IMR-90 (cell line): ENCODE results near the gene AIP. TPM values are rescaled to one million over a fixed set of nuclear protein-coding genes. Genes with fewer than 3 reads are reported as not detected.

Experiments
- ATAC-seq: fragments of 200-7000 bp; cut with Tn5 transposase; 2 replicates; pipeline ENCODE4 v1.9.1; 2020; ENCODE audit warnings: low read depth, mild to moderate bottlenecking, moderate library complexity
- BruUV-seq: library from RNA; stranded (reverse); fragments of 400-500 nt; replicated peaks from 2 replicates; lab custom pipeline; 2021; lab: Mats Ljungman, UMichigan
- CTCF ChIA-PET: fragments of 300-600 bp; formaldehyde crosslinking; extraction: SDS; loops from one replicate; lab custom pipeline; 2021; ENCODE audit warnings: antibody characterized with exemption; lab: Yijun Ruan, JAX
- POLR2A ChIA-PET: fragments of 300-600 bp; sonication (Branson Sonifier 250); formaldehyde crosslinking; loops from one replicate; lab custom pipeline; 2022; ENCODE audit warnings: antibody characterized with exemption; ENCODE audit not compliant: unreplicated experiment; lab: Charles Lee
- DNase-seq: peaks from one replicate; pipeline ENCODE4 v3.0.0; 2013
- H2AFZ ChIP-seq: replicated peaks from 2 replicates; pipeline ENCODE3; 2013; ENCODE audit warnings: low read length, mild to moderate bottlenecking; ENCODE audit not compliant: poor library complexity
- H2AK5ac ChIP-seq: 2 replicates; pipeline ENCODE4 v1.6.1; 2013; ENCODE audit warnings: low read depth, low read length, inconsistent platforms
- H2AK9ac ChIP-seq: replicated peaks from 2 replicates; pipeline ENCODE3; 2013; ENCODE audit warnings: mild to moderate bottlenecking, low read depth, low read length, moderate library complexity; ENCODE audit not compliant: poor library complexity
- H2BK120ac ChIP-seq: 2 replicates; pipeline ENCODE4 v1.6.1; 2013; ENCODE audit warnings: low read depth, low read length, inconsistent platforms
- H2BK15ac ChIP-seq: 3 replicates; pipeline ENCODE4 v1.6.1; 2013; ENCODE audit warnings: low read depth, low read length, inconsistent platforms
- H2BK20ac ChIP-seq: 2 replicates; pipeline ENCODE4 v1.6.1; 2013; ENCODE audit warnings: low read depth, mild to moderate bottlenecking, inconsistent platforms, low read length, moderate library complexity
- H2BK5ac ChIP-seq: 2 replicates; pipeline ENCODE4 v1.6.1; 2013; ENCODE audit warnings: mild to moderate bottlenecking, low read depth, low read length, inconsistent platforms; ENCODE audit not compliant: poor library complexity, severe bottlenecking
- H3K14ac ChIP-seq: replicated peaks from 2 replicates; pipeline ENCODE4 v1.6.1; 2013; ENCODE audit warnings: low read depth, low read length, inconsistent platforms
- H3K18ac ChIP-seq: 2 replicates; pipeline ENCODE4 v1.6.1; 2013; ENCODE audit warnings: low read depth, low read length, control low read depth
- H3K23ac ChIP-seq: 2 replicates; pipeline ENCODE4 v1.6.1; 2013; ENCODE audit warnings: low read depth, low read length, inconsistent platforms
- H3K27ac ChIP-seq: 2 replicates; pipeline ENCODE4 v1.5.1; 2013; ENCODE audit warnings: mild to moderate bottlenecking, control low read depth, low read length; ENCODE audit not compliant: insufficient read depth
- H3K27me3 ChIP-seq: 2 replicates; pipeline ENCODE4 v1.6.1; 2013; ENCODE audit warnings: low read length; ENCODE audit not compliant: control insufficient read depth, insufficient read depth
- H3K36me3 ChIP-seq: 2 replicates; pipeline ENCODE4 v1.6.1; 2013; ENCODE audit warnings: low read length, mixed read lengths; ENCODE audit not compliant: control insufficient read depth, insufficient read depth
- H3K4ac ChIP-seq: 2 replicates; pipeline ENCODE4 v1.6.1; 2013; ENCODE audit warnings: low read depth, low read length, inconsistent platforms
- H3K4me1 ChIP-seq: 2 replicates; pipeline ENCODE4 v1.6.1; 2013; ENCODE audit warnings: low read length, mixed read lengths; ENCODE audit not compliant: control insufficient read depth, insufficient read depth
- H3K4me2 ChIP-seq: 2 replicates; pipeline ENCODE4 v1.6.1; 2013; ENCODE audit warnings: low read depth, mild to moderate bottlenecking, control low read depth, low read length, moderate library complexity
- H3K4me3 ChIP-seq: 2 replicates; pipeline ENCODE4 v1.5.1; 2013; ENCODE audit warnings: low read depth, mild to moderate bottlenecking, control low read depth, low read length, moderate library complexity; ENCODE audit not compliant: insufficient read depth
- H3K56ac ChIP-seq: 2 replicates; pipeline ENCODE4 v1.6.1; 2013; ENCODE audit warnings: low read length, inconsistent platforms; ENCODE audit not compliant: insufficient read depth; ENCODE audit errors: extremely low read depth
- H3K79me1 ChIP-seq, 2 experiments: 2 replicates each; pipeline ENCODE4 v1.6.1; 2013; ENCODE audit warnings: low read length in 2 of 2, inconsistent platforms in 1 of 2, low read depth in 1 of 2
- H3K9ac ChIP-seq: 2 replicates; pipeline ENCODE4 v1.6.1; 2013; ENCODE audit warnings: low read depth, low read length, control low read depth
- H3K9me1 ChIP-seq: 2 replicates; pipeline ENCODE4 v1.6.1; 2013; ENCODE audit warnings: low read length, inconsistent platforms; ENCODE audit not compliant: insufficient read depth
- H3K9me3 ChIP-seq: 2 replicates; pipeline ENCODE4 v1.6.1; 2013; ENCODE audit warnings: low read length; ENCODE audit not compliant: control insufficient read depth, insufficient read depth
- H4K20me1 ChIP-seq: 2 replicates; pipeline ENCODE4 v1.6.1; 2013; ENCODE audit warnings: low read length, inconsistent platforms; ENCODE audit not compliant: insufficient read depth
- H4K5ac ChIP-seq: 2 replicates; pipeline ENCODE4 v1.6.1; 2013; ENCODE audit warnings: mild to moderate bottlenecking, low read depth, low read length, control low read depth
- H4K8ac ChIP-seq, 2 experiments: 2 replicates each; pipeline ENCODE4 v1.6.1; 2013; ENCODE audit warnings: low read depth in 2 of 2, low read length in 2 of 2, control low read depth in 1 of 2, inconsistent platforms in 1 of 2
- H4K91ac ChIP-seq: 2 replicates; pipeline ENCODE4 v1.6.1; 2013; ENCODE audit warnings: low read depth, low read length, inconsistent platforms; ENCODE audit not compliant: insufficient read depth
- CHD1 ChIP-seq: IDR thresholded peaks from 2 replicates; pipeline ENCODE4 v1.6.1; 2012; ENCODE audit warnings: low read depth, low read length, improper control_type of control experiment
- MAZ ChIP-seq: IDR thresholded peaks from 2 replicates; pipeline ENCODE4 v1.6.1; 2012; ENCODE audit warnings: low read depth, mild to moderate bottlenecking, low read length, improper control_type of control experiment, moderate library complexity, borderline replicate concordance
- RCOR1 ChIP-seq: IDR thresholded peaks from 2 replicates; pipeline ENCODE4 v1.6.1; 2012; ENCODE audit warnings: mild to moderate bottlenecking, low read length, improper control_type of control experiment; ENCODE audit not compliant: insufficient replicate concordance
- WGBS, 2 experiments: methylation state at CpG; one replicate each; pipeline versions ENCODE4 v1.1.5 to v1.1.7; 2013; ENCODE audit warnings: missing lambda C conversion rate in 2 of 2; ENCODE audit not compliant: insufficient read length in 1 of 2; ENCODE audit errors: extremely low coverage in 2 of 2; 5-methylcytosine and 5-hydroxymethylcytosine counted together
- dilution Hi-C: fragments of 300-500 bp; cut with HindIII; formaldehyde crosslinking; loops from one replicate; pipeline ENCODE4 v1.14.3; 2018; ENCODE audit warnings: low sequenced_read_pairs; ENCODE audit not compliant: unreplicated experiment
- in situ Hi-C: fragments of 300-500 bp; cut with MboI; formaldehyde crosslinking; loops from 3 replicates; pipeline ENCODE4 v1.14.3; 2019; ENCODE audit warnings: low sequenced_read_pairs, inconsistent platforms, mixed read lengths
- intact Hi-C: fragments of 100-400 bp; cut with micrococcal nuclease; formaldehyde crosslinking; loops from 2 replicates; pipeline ENCODE4 v1.10.0; 2022
- polyA plus RNA-seq, 3 experiments: library from polyadenylated mRNA; depleted of rRNA; stranded (reverse); fragments of >200 nt; gene quantifications; 2 replicates each; pipeline ENCODE4 v1.2.3, GENCODE V29; 2012; ENCODE audit warnings: low replicate concordance in 1 of 3
- total RNA-seq: library from RNA; depleted of rRNA; stranded (reverse); fragments of >200 nt; gene quantifications from 2 replicates; pipeline ENCODE4 v1.2.3, GENCODE V29; 2012
- TF ChIP-seq, protein P1 (sequence below): conservative IDR thresholded peaks from 2 replicates; pipeline ENCODE4 v1.5.1; 2012; ENCODE audit warnings: mild to moderate bottlenecking, low read depth, low read length, improper control_type of control experiment

AIP gene
- total and polyA plus RNA-seq, 2 of the 4 experiments (the other 2 are of a cell fraction): 95.5 to 122 TPM

DNA sequence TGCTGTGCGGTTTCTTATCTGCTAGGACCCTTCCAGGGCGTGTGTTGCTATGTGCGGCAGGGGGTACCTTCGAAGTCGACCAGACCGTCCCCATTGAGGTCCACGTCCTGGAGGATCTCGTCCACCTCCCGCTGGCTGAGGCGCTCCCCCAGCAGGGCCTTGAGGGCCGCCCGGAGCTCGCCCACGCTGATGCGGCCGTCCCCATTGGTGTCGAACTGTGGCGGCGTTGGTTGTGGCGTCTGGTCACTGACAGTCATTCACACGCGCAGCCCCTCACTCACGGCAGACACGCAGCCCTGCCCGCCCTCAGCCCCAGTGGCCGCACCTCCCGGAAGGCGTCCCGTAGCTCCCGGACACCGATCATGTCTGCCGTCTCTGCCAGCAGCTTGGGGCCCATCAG is 36.9 kb downstream of the AIP start:
- Histone ChIP-seq H3K4me1 (no peaks in the 10 kb centered on the region), H3K14ac (no peak overlapping the region), H3K9me1 (no peaks in the 10 kb centered on the region), H2AK5ac (no peak overlapping the region), H3K4me3 (no peak overlapping the region), H3K27ac (no peak overlapping the region), H4K8ac (no peak overlapping the region), H2BK15ac (no peak overlapping the region), H2AFZ (no peak overlapping the region), H2AK9ac (no peak overlapping the region), H3K79me1 (no peaks in the 10 kb centered on the region), H3K36me3 (no peaks in the 10 kb centered on the region), H4K91ac (no peak overlapping the region), H3K56ac (no peak overlapping the region), H3K18ac (no peak overlapping the region), H4K5ac (no peak overlapping the region), H3K9me3 (no peaks in the 10 kb centered on the region), H2BK5ac (no peak overlapping the region), H3K27me3 (peaks cover 30% of the 10 kb centered on the region), H3K4ac (no peak overlapping the region), H2BK20ac (no peak overlapping the region), H3K9ac (no peak overlapping the region), H2BK120ac (no peak overlapping the region), H3K23ac (no peak overlapping the region), H3K4me2 (no peak overlapping the region), H4K20me1 (no peaks in the 10 kb centered on the region)
- dilution Hi-C loops (no loop called here), intact Hi-C loops (no loop called here), in situ Hi-C loops (no loop called here)
- TF ChIP-seq, protein P1, sequence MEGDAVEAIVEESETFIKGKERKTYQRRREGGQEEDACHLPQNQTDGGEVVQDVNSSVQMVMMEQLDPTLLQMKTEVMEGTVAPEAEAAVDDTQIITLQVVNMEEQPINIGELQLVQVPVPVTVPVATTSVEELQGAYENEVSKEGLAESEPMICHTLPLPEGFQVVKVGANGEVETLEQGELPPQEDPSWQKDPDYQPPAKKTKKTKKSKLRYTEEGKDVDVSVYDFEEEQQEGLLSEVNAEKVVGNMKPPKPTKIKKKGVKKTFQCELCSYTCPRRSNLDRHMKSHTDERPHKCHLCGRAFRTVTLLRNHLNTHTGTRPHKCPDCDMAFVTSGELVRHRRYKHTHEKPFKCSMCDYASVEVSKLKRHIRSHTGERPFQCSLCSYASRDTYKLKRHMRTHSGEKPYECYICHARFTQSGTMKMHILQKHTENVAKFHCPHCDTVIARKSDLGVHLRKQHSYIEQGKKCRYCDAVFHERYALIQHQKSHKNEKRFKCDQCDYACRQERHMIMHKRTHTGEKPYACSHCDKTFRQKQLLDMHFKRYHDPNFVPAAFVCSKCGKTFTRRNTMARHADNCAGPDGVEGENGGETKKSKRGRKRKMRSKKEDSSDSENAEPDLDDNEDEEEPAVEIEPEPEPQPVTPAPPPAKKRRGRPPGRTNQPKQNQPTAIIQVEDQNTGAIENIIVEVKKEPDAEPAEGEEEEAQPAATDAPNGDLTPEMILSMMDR: no peak
- TF ChIP-seq MAZ: no peak
- TF ChIP-seq RCOR1: no peak
- TF ChIP-seq CHD1: no peak
- POLR2A ChIA-PET: no interaction called here
- CTCF ChIA-PET: no interaction called here
- DNase-seq (no peak), ATAC-seq (no peak)
- WGBS, 2 experiments: 81% methylated on average over 32 of the region's 32 CpGs; no CpG with 5 or more reads in 1 of the 2 experiments
- BruUV-seq: no TSS peak
